ENCODE data around the gene TRNT1.

- TF ChIP-seq EZH2 (IDR thresholded peaks at IDR 0.05; ENCODE audit: insufficient read depth, poor library complexity, severe bottlenecking) = no peak
- TF ChIP-seq EZH2phosphoT487 (IDR thresholded peaks at IDR 0.05; ENCODE audit: insufficient read depth, low read depth) = no peak
Measured at GRCh38 chr3:3097958-3098357, 28.8 kb upstream of the TRNT1 start.

Measured in GM23248 (cell line).